Liver (tissue), 9 donors: ENCODE measurements around the gene HAPLN2. TPM values are rescaled to one million over a fixed set of nuclear protein-coding genes. Genes with fewer than 3 reads are reported as not detected.

Experiments
- DNase-seq: peaks from one replicate; pipeline ENCODE4 v3.0.0-alpha.2; 2017; ENCODE audit warnings: low spot score
- H3K27ac ChIP-seq, 2 donors: one replicate each; pipeline ENCODE4 v1.7.0; 2013; ENCODE audit warnings: inconsistent platforms in 2 of 2, low read length in 2 of 2, control low read depth in 1 of 2, low read depth in 1 of 2, mild to moderate bottlenecking in 1 of 2
- H3K27me3 ChIP-seq, 4 donors: one replicate each; pipeline versions ENCODE4 v1.6.1 to v1.7.0; 2013; ENCODE audit warnings: low read length in 3 of 4, inconsistent platforms in 1 of 4, mild to moderate bottlenecking in 1 of 4, moderate library complexity in 1 of 4; ENCODE audit not compliant: control insufficient read depth in 4 of 4, insufficient read depth in 4 of 4
- H3K36me3 ChIP-seq, 4 donors: one replicate each; pipeline versions ENCODE4 v1.6.1 to v1.7.0; 2013; ENCODE audit warnings: low read length in 3 of 4, mild to moderate bottlenecking in 3 of 4, low read depth in 1 of 4, moderate library complexity in 1 of 4; ENCODE audit not compliant: control insufficient read depth in 4 of 4, insufficient read depth in 3 of 4
- H3K4me1 ChIP-seq, 4 donors: one replicate each; pipeline versions ENCODE4 v1.6.1 to v1.7.0; 2013; ENCODE audit warnings: low read length in 3 of 4, mild to moderate bottlenecking in 3 of 4, moderate library complexity in 1 of 4; ENCODE audit not compliant: control insufficient read depth in 4 of 4, insufficient read depth in 4 of 4
- H3K4me3 ChIP-seq, 3 donors: one replicate each; pipeline versions ENCODE4 v1.6.1 to v1.7.0; 2013; ENCODE audit warnings: low read length in 3 of 3, control low read depth in 1 of 3, low read depth in 1 of 3, mild to moderate bottlenecking in 1 of 3
- H3K9ac ChIP-seq, 2 donors: one replicate each; pipeline ENCODE4 v1.7.0; 2013; ENCODE audit warnings: low read length in 2 of 2, mild to moderate bottlenecking in 2 of 2, moderate library complexity in 2 of 2, control low read depth in 1 of 2, low read depth in 1 of 2
- H3K9me3 ChIP-seq, 4 donors: one replicate each; pipeline versions ENCODE4 v1.6.1 to v1.7.0; 2013; ENCODE audit warnings: low read length in 3 of 4; ENCODE audit not compliant: control insufficient read depth in 4 of 4
- EGR1 ChIP-seq, 2 donors: IDR thresholded peaks; 2 replicates each; pipeline ENCODE4 v1.6.1; 2016 to 2018; ENCODE audit warnings: antibody characterized with exemption in 2 of 2, low read depth in 2 of 2
- FOXA1 ChIP-seq: IDR thresholded peaks from 2 replicates; pipeline ENCODE4 v1.6.1; 2016; ENCODE audit warnings: antibody characterized with exemption
- FOXA2 ChIP-seq: IDR thresholded peaks from 2 replicates; pipeline ENCODE4 v1.6.1; 2016; ENCODE audit warnings: antibody characterized with exemption
- GABPA ChIP-seq, 2 donors: IDR thresholded peaks in 1 of 2; conservative IDR thresholded peaks in 1 of 2; 2 replicates each; pipeline ENCODE4 v1.6.1; 2016; ENCODE audit warnings: antibody characterized with exemption in 2 of 2, mild to moderate bottlenecking in 1 of 2, moderate library complexity in 1 of 2
- HNF4A ChIP-seq, 2 donors: conservative IDR thresholded peaks; 2 replicates each; pipeline ENCODE4 v1.6.1; 2016; ENCODE audit warnings: antibody characterized with exemption in 2 of 2, mild to moderate bottlenecking in 2 of 2
- HNF4G ChIP-seq: IDR thresholded peaks from 2 replicates; pipeline ENCODE4 v1.6.1; 2016; ENCODE audit warnings: antibody characterized with exemption
- JUND ChIP-seq, 2 donors: IDR thresholded peaks; 2 replicates each; pipeline ENCODE4 v1.6.1; 2016; ENCODE audit warnings: antibody characterized with exemption in 2 of 2
- NR2F2 ChIP-seq: IDR thresholded peaks from 2 replicates; pipeline ENCODE4 v1.6.1; 2016; ENCODE audit warnings: antibody characterized with exemption
- RXRA ChIP-seq, 2 donors: IDR thresholded peaks; 2 replicates each; pipeline ENCODE4 v1.6.1; 2017 to 2018; ENCODE audit warnings: antibody characterized with exemption in 2 of 2, mild to moderate bottlenecking in 1 of 2
- SP1 ChIP-seq: IDR thresholded peaks from 2 replicates; pipeline ENCODE4 v1.6.1; 2018; ENCODE audit warnings: antibody characterized with exemption, mild to moderate bottlenecking
- TAF1 ChIP-seq: conservative IDR thresholded peaks from 2 replicates; pipeline ENCODE4 v1.6.1; 2016; ENCODE audit warnings: antibody characterized with exemption, mild to moderate bottlenecking
- YY1 ChIP-seq: IDR thresholded peaks from 2 replicates; pipeline ENCODE4 v1.6.1; 2016; ENCODE audit warnings: antibody characterized with exemption, mild to moderate bottlenecking
- whole genome bisulfite sequencing: extraction: QIAGEN DNeasy Blood & Tissue Kit; methylation state at CpG from one replicate; pipeline ENCODE4 v1.1.7; 2013; 5-methylcytosine and 5-hydroxymethylcytosine counted together
- polyA plus RNA-seq, 2 donors: library from polyadenylated mRNA; stranded (reverse) in 1 of 2; unstranded in 1 of 2; fragments of 200-250 nt in 1 of 2; fragments of >200 nt in 1 of 2; fragmentation: Nextera tagmentation in 1 of 2; extraction: Ambion mirVana in 1 of 2; gene quantifications; one replicate each; pipeline versions ENCODE4 v1.2.1 to v1.2.3, GENCODE V29; 2013 to 2015
- total RNA-seq, 2 donors: library from RNA; depleted of rRNA; stranded (reverse); fragments of >200 nt; gene quantifications; one replicate each; pipeline ENCODE4 v1.2.3, GENCODE V29; 2014
- TF ChIP-seq, protein P1 (sequence below): IDR thresholded peaks from 2 replicates; pipeline ENCODE4 v1.6.1; 2016; ENCODE audit warnings: antibody characterized with exemption
- TF ChIP-seq, protein P2 (sequence below): fragments of 150-350 bp; IDR thresholded peaks from 2 replicates; pipeline ENCODE4 v1.5.1; 2017; ENCODE audit warnings: improper control_type of control experiment, low read depth, low read length; ENCODE audit not compliant: missing input control
- TF ChIP-seq, protein P3 (sequence below): IDR thresholded peaks from 2 replicates; pipeline ENCODE4 v1.6.1; 2016; ENCODE audit warnings: antibody characterized with exemption, mild to moderate bottlenecking
- TF ChIP-seq, protein P4 (sequence below): IDR thresholded peaks from 2 replicates; pipeline ENCODE4 v1.6.1; 2016; ENCODE audit warnings: antibody characterized with exemption
- donor health status: healthy.
- donor health status: healthy.
- donor health status: healthy.
- donor health status: healthy.
- donor health status: healthy.

HAPLN2 gene
- total and polyA plus RNA-seq, 4 donors = 0.03 to 0.08 TPM; not detected in 2

- H3K27me3 ChIP-seq = peaks cover 0 to 13% (median 5%) of the 10 kb centered on the region in 4 donors
- H3K27ac ChIP-seq = no peak overlapping the region
- WGBS = 49% methylated on average over 1 of the region's 1 CpG
- H3K9ac ChIP-seq = no peak overlapping the region
- H3K4me1 ChIP-seq = peaks cover 0 to 13% (median 9%) of the 10 kb centered on the region in 4 donors
- no peak overlapping the region for H3K4me3 ChIP-seq
- TF ChIP-seq, protein P1, sequence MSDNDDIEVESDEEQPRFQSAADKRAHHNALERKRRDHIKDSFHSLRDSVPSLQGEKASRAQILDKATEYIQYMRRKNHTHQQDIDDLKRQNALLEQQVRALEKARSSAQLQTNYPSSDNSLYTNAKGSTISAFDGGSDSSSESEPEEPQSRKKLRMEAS = no peak
- TF ChIP-seq FOXA2 (no peak), HNF4G (no peak), YY1 (no peak), RXRA (IDR thresholded peaks at IDR 0.05) (no peak)
- TF ChIP-seq, protein P2, sequence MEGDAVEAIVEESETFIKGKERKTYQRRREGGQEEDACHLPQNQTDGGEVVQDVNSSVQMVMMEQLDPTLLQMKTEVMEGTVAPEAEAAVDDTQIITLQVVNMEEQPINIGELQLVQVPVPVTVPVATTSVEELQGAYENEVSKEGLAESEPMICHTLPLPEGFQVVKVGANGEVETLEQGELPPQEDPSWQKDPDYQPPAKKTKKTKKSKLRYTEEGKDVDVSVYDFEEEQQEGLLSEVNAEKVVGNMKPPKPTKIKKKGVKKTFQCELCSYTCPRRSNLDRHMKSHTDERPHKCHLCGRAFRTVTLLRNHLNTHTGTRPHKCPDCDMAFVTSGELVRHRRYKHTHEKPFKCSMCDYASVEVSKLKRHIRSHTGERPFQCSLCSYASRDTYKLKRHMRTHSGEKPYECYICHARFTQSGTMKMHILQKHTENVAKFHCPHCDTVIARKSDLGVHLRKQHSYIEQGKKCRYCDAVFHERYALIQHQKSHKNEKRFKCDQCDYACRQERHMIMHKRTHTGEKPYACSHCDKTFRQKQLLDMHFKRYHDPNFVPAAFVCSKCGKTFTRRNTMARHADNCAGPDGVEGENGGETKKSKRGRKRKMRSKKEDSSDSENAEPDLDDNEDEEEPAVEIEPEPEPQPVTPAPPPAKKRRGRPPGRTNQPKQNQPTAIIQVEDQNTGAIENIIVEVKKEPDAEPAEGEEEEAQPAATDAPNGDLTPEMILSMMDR = no peak
- TF ChIP-seq, protein P3, sequence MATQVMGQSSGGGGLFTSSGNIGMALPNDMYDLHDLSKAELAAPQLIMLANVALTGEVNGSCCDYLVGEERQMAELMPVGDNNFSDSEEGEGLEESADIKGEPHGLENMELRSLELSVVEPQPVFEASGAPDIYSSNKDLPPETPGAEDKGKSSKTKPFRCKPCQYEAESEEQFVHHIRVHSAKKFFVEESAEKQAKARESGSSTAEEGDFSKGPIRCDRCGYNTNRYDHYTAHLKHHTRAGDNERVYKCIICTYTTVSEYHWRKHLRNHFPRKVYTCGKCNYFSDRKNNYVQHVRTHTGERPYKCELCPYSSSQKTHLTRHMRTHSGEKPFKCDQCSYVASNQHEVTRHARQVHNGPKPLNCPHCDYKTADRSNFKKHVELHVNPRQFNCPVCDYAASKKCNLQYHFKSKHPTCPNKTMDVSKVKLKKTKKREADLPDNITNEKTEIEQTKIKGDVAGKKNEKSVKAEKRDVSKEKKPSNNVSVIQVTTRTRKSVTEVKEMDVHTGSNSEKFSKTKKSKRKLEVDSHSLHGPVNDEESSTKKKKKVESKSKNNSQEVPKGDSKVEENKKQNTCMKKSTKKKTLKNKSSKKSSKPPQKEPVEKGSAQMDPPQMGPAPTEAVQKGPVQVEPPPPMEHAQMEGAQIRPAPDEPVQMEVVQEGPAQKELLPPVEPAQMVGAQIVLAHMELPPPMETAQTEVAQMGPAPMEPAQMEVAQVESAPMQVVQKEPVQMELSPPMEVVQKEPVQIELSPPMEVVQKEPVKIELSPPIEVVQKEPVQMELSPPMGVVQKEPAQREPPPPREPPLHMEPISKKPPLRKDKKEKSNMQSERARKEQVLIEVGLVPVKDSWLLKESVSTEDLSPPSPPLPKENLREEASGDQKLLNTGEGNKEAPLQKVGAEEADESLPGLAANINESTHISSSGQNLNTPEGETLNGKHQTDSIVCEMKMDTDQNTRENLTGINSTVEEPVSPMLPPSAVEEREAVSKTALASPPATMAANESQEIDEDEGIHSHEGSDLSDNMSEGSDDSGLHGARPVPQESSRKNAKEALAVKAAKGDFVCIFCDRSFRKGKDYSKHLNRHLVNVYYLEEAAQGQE = no peak
- no peaks in the 10 kb centered on the region for H3K36me3 ChIP-seq
- DNase-seq = no peak
- H3K9me3 ChIP-seq = no peaks in the 10 kb centered on the region
Measured at GRCh38 chr1:156654700-156655099, 35.5 kb downstream of the HAPLN2 start.

- no peaks in the 10 kb centered on the region for H3K36me3 ChIP-seq
- H3K9me3 ChIP-seq = no peaks in the 10 kb centered on the region
- no peak overlapping the region for H3K4me3 ChIP-seq
- H3K27ac ChIP-seq = no peak overlapping the region
- H3K4me1 ChIP-seq = peaks cover 0 to 15% (median 11%) of the 10 kb centered on the region in 4 donors
- DNase-seq = no peak
- peaks cover 0 to 13% (median 5%) of the 10 kb centered on the region in 4 donors for H3K27me3 ChIP-seq
- no peak overlapping the region for H3K9ac ChIP-seq
- 61% methylated on average over 2 of the region's 2 CpGs for WGBS
- TF ChIP-seq, protein P3 = no peak
- TF ChIP-seq, protein P1 = no peak
- TF ChIP-seq HNF4A (conservative IDR thresholded peaks at IDR 0.05) (no peak), TAF1 (no peak), FOXA1 (no peak), JUND (IDR thresholded peaks at IDR 0.05) (no peak), GABPA (IDR thresholded peaks at IDR 0.05 in 1 of 2, conservative IDR thresholded peaks at IDR 0.05 in 1 of 2) (no peak), RXRA (IDR thresholded peaks at IDR 0.05) (no peak), EGR1 (IDR thresholded peaks at IDR 0.05; ENCODE audit: low read depth in 2 of 2) (no peak), HNF4G (no peak), FOXA2 (no peak), NR2F2 (no peak), SP1 (no peak)
- TF ChIP-seq, protein P2 = no peak
- TF ChIP-seq, protein P4, sequence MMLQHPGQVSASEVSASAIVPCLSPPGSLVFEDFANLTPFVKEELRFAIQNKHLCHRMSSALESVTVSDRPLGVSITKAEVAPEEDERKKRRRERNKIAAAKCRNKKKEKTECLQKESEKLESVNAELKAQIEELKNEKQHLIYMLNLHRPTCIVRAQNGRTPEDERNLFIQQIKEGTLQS = no peak
Measured at GRCh38 chr1:156655151-156655903, 36.1 kb downstream of the HAPLN2 start.
